H54 (cell line): ENCODE measurements around the gene TLE1.
"Not testable (repeated sequence)": the region's sequence is repeated elsewhere in the genome, so short reads cannot be mapped to it uniquely, and the experiment has no call there.

Source experiments
- DNase-seq: peaks from one replicate; pipeline ENCODE4 v3.0.0; 2011; ENCODE audit warnings: low spot score, mixed read lengths; ENCODE audit not compliant: insufficient read length
- FAIRE-seq: peaks from 3 replicates; lab custom pipeline; 2011; peaks lifted over from hg19 to GRCh38; lab: Jason Lieb, UNC
- POLR2A ChIP-seq: IDR thresholded peaks from 2 replicates; pipeline ENCODE4 v1.6.1; 2011; ENCODE audit warnings: low read depth, mild to moderate bottlenecking, low read length

TLE1 gene

GRCh38 chr9:81693671-81694378 lies 4.5 kb upstream of the TLE1 start:
- TF ChIP-seq POLR2A = no peak
- DNase-seq (no peak), FAIRE-seq (no peak)

GRCh38 chr9:81690251-81690851 lies 1.0 kb upstream of the TLE1 start:
- FAIRE-seq (no peak), DNase-seq (no peak)
- no peak for TF ChIP-seq POLR2A

GRCh38 chr9:81689093-81689342 lies 329 bp downstream of the TLE1 start:
- not testable (repeated sequence) for DNase-seq, FAIRE-seq

GRCh38 chr9:81688262-81689092 lies 870 bp downstream of the TLE1 start:
- FAIRE-seq = not testable (repeated sequence)
- DNase-seq = peak; percentile 44

GRCh38 chr9:81687521-81688261 lies 1.7 kb downstream of the TLE1 start:
- DNase-seq (peak; percentile 42), FAIRE-seq (no peak)
- TF ChIP-seq POLR2A = no peak

GRCh38 chr9:81686614-81687520 lies 2.5 kb downstream of the TLE1 start:
- peak; percentile 52 for FAIRE-seq
- DNase-seq = peak; percentile 90
- no peak for TF ChIP-seq POLR2A

GRCh38 chr9:81685763-81686613 lies 3.4 kb downstream of the TLE1 start:
- no peak for TF ChIP-seq POLR2A
- DNase-seq (no peak), FAIRE-seq (peak; percentile 41)

- no peak for TF ChIP-seq POLR2A
- FAIRE-seq (no peak), DNase-seq (no peak)
Observed at GRCh38 chr9:81684635-81685034, 4.7 kb downstream of the TLE1 start.

GRCh38 chr9:81683704-81684103 lies 5.6 kb downstream of the TLE1 start:
- DNase-seq (no peak), FAIRE-seq (no peak)
- no peak for TF ChIP-seq POLR2A

- DNase-seq (no peak), FAIRE-seq (no peak)
- TF ChIP-seq POLR2A = no peak
Observed at GRCh38 chr9:81683238-81683637, 6.1 kb downstream of the TLE1 start.

- TF ChIP-seq POLR2A = no peak
- DNase-seq = no peak
- peak; percentile 52 for FAIRE-seq
Observed at GRCh38 chr9:81682797-81683196, 6.5 kb downstream of the TLE1 start.

GRCh38 chr9:81682177-81682576 lies 7.2 kb downstream of the TLE1 start:
- no peak for TF ChIP-seq POLR2A
- DNase-seq (no peak), FAIRE-seq (peak; percentile 27)
